H9 (cell line): ENCODE data around the gene ALOX12B. TPM values are rescaled to one million over a fixed set of nuclear protein-coding genes. Genes with fewer than 3 reads are reported as not detected.

Experiments used
- DNase-seq: peaks from one replicate; pipeline ENCODE4 v3.0.0-alpha.2; 2017
- H2AFZ ChIP-seq: one replicate; pipeline ENCODE4 v1.6.1; 2013; ENCODE audit warnings: mild to moderate bottlenecking, low read length, control low read depth, moderate library complexity
- H2AK5ac ChIP-seq: 2 replicates; pipeline ENCODE4 v1.6.1; 2013; ENCODE audit warnings: low read length, control low read depth, mixed read lengths; ENCODE audit not compliant: insufficient read length
- H2BK120ac ChIP-seq: one replicate; pipeline ENCODE4 v1.6.1; 2013; ENCODE audit warnings: low read depth, mild to moderate bottlenecking, low read length, control low read depth, inconsistent platforms; ENCODE audit not compliant: poor library complexity, severe bottlenecking
- H2BK12ac ChIP-seq: 2 replicates; pipeline ENCODE4 v1.6.1; 2013; ENCODE audit warnings: low read length, control low read depth, mixed read lengths, low read depth; ENCODE audit not compliant: insufficient read length
- H2BK15ac ChIP-seq: 2 replicates; pipeline ENCODE4 v1.6.1; 2013; ENCODE audit warnings: low read depth, low read length, control low read depth
- H2BK20ac ChIP-seq: one replicate; pipeline ENCODE4 v1.6.1; 2013; ENCODE audit warnings: low read depth, mild to moderate bottlenecking, low read length, control low read depth, inconsistent platforms; ENCODE audit not compliant: poor library complexity, severe bottlenecking
- H2BK5ac ChIP-seq: 2 replicates; pipeline ENCODE4 v1.6.1; 2013; ENCODE audit warnings: low read length, control low read depth, mixed read lengths; ENCODE audit not compliant: insufficient read length
- H3K14ac ChIP-seq: 2 replicates; pipeline ENCODE4 v1.6.1; 2013; ENCODE audit warnings: low read length, control low read depth; ENCODE audit not compliant: insufficient read depth
- H3K18ac ChIP-seq: 2 replicates; pipeline ENCODE4 v1.6.1; 2013; ENCODE audit warnings: low read depth, mild to moderate bottlenecking, mixed read lengths, low read length, control low read depth; ENCODE audit not compliant: insufficient read length
- H3K23ac ChIP-seq: 2 replicates; pipeline ENCODE4 v1.6.1; 2013; ENCODE audit warnings: low read length, control low read depth, mixed read lengths, low read depth; ENCODE audit not compliant: insufficient read length
- H3K23me2 ChIP-seq: 2 replicates; pipeline ENCODE4 v1.6.1; 2013; ENCODE audit warnings: low read depth, mild to moderate bottlenecking, mixed read lengths, low read length, control low read depth; ENCODE audit not compliant: insufficient read length, poor library complexity, severe bottlenecking
- H3K27ac ChIP-seq: 2 replicates; pipeline ENCODE4 v1.5.1; 2013; ENCODE audit warnings: low read length, control low read depth, mixed read lengths, low read depth; ENCODE audit not compliant: insufficient read length
- H3K27me3 ChIP-seq: 2 replicates; pipeline ENCODE4 v1.6.1; 2013; ENCODE audit warnings: low read length, control low read depth, inconsistent platforms; ENCODE audit not compliant: insufficient read depth
- H3K4ac ChIP-seq: 2 replicates; pipeline ENCODE4 v1.6.1; 2013; ENCODE audit warnings: low read depth, mild to moderate bottlenecking, control low read depth, inconsistent platforms, low read length, moderate library complexity
- H3K4me1 ChIP-seq: 2 replicates; pipeline ENCODE4 v1.6.1; 2013; ENCODE audit warnings: low read length, control low read depth, inconsistent platforms; ENCODE audit not compliant: insufficient read depth
- H3K4me2 ChIP-seq: 2 replicates; pipeline ENCODE4 v1.6.1; 2013; ENCODE audit warnings: low read length, control low read depth, mixed read lengths; ENCODE audit not compliant: insufficient read length, insufficient read depth
- H3K56ac ChIP-seq: 2 replicates; pipeline ENCODE4 v1.6.1; 2013; ENCODE audit warnings: low read depth, mild to moderate bottlenecking, mixed read lengths, low read length, control low read depth; ENCODE audit not compliant: insufficient read length
- H3K79me1 ChIP-seq: 2 replicates; pipeline ENCODE4 v1.6.1; 2013; ENCODE audit warnings: low read depth, mild to moderate bottlenecking, moderate library complexity, low read length, control low read depth, inconsistent platforms; ENCODE audit not compliant: insufficient read depth, poor library complexity, severe bottlenecking
- H3K79me2 ChIP-seq: 2 replicates; pipeline ENCODE4 v1.6.1; 2013; ENCODE audit warnings: low read length, control low read depth, inconsistent platforms; ENCODE audit not compliant: insufficient read depth
- H3K9ac ChIP-seq: 2 replicates; pipeline ENCODE4 v1.6.1; 2013; ENCODE audit warnings: low read length, control low read depth, mixed read lengths; ENCODE audit not compliant: insufficient read length; ENCODE audit errors: extremely low read depth
- H3K9me3 ChIP-seq: one replicate; pipeline ENCODE4 v1.6.1; 2013; ENCODE audit warnings: low read depth, low read length, inconsistent platforms; ENCODE audit not compliant: control insufficient read depth
- H3T11ph ChIP-seq: one replicate; pipeline ENCODE4 v1.6.1; 2013; ENCODE audit warnings: mild to moderate bottlenecking, low read length, control low read depth, inconsistent platforms
- H4K20me1 ChIP-seq: one replicate; pipeline ENCODE4 v1.6.1; 2013; ENCODE audit not compliant: control insufficient read depth, insufficient read length, insufficient read depth
- H4K5ac ChIP-seq: 2 replicates; pipeline ENCODE4 v1.6.1; 2013; ENCODE audit warnings: low read depth, mild to moderate bottlenecking, mixed read lengths, low read length, control low read depth; ENCODE audit not compliant: insufficient read length
- H4K8ac ChIP-seq: replicated peaks from 2 replicates; pipeline ENCODE4 v1.6.1; 2013; ENCODE audit warnings: low read length, control low read depth, mixed read lengths, low read depth; ENCODE audit not compliant: insufficient read length
- H4K91ac ChIP-seq: 2 replicates; pipeline ENCODE4 v1.6.1; 2013; ENCODE audit warnings: low read depth, mild to moderate bottlenecking, moderate library complexity, mixed read lengths, low read length, control low read depth; ENCODE audit not compliant: insufficient read length
- H3K27ac Mint-ChIP-seq, 3 experiments: 2 replicates in 2 of 3; 3 replicates in 1 of 3; pipeline ENCODE4 v1.8.0; 2020 to 2021; ENCODE audit warnings: mixed read lengths in 3 of 3, mild to moderate bottlenecking in 1 of 3, moderate library complexity in 1 of 3
- H3K27me3 Mint-ChIP-seq: 2 replicates; pipeline ENCODE4 v1.8.0; 2021; ENCODE audit warnings: low read depth, mild to moderate bottlenecking, moderate library complexity, mixed read lengths
- H3K36me3 Mint-ChIP-seq, 3 experiments: 2 replicates in 2 of 3; 3 replicates in 1 of 3; pipeline ENCODE4 v1.8.0; 2020 to 2021; ENCODE audit warnings: low read depth in 3 of 3, mixed read lengths in 3 of 3; ENCODE audit not compliant: insufficient read depth in 1 of 3
- H3K4me1 Mint-ChIP-seq, 2 experiments: 2 replicates each; pipeline ENCODE4 v1.8.0; 2020; ENCODE audit warnings: mixed read lengths in 2 of 2
- H3K4me3 Mint-ChIP-seq, 2 experiments: 2 replicates in 1 of 2; 3 replicates in 1 of 2; pipeline ENCODE4 v1.8.0; 2020 to 2021; ENCODE audit warnings: mild to moderate bottlenecking in 2 of 2, mixed read lengths in 2 of 2, moderate library complexity in 1 of 2
- H3K9me3 Mint-ChIP-seq, 2 experiments: 2 replicates in 1 of 2; 3 replicates in 1 of 2; pipeline ENCODE4 v1.8.0; 2020; ENCODE audit warnings: mild to moderate bottlenecking in 2 of 2, mixed read lengths in 2 of 2, moderate library complexity in 1 of 2
- CTCF ChIP-seq: fragments of 200-600 bp; sonication (generic); conservative IDR thresholded peaks from 3 replicates; pipeline ENCODE4 v1.8.0; 2021; ENCODE audit warnings: antibody characterized with exemption, mild to moderate bottlenecking
- WGBS: extraction: QIAGEN DNeasy Blood & Tissue Kit; methylation state at CpG from one replicate; pipeline ENCODE4 v1.1.7; 2013; ENCODE audit warnings: missing lambda C conversion rate, low lambda C conversion rate, mixed read lengths; ENCODE audit not compliant: insufficient read length; ENCODE audit errors: extremely low coverage; 5-methylcytosine and 5-hydroxymethylcytosine counted together
- total RNA-seq: library from RNA; stranded (reverse); gene quantifications from 2 replicates; pipeline ENCODE4 v1.2.1, GENCODE V29; 2021

Gene ALOX12B
- total RNA-seq, 1 experiment from 2014 or later = 1.2 TPM

GRCh38 chr17:8103549-8103948, 16.0 kb upstream of the ALOX12B start:
- Histone ChIP-seq H3K4ac (no peak overlapping the region), H2BK120ac (no peak overlapping the region), H3K9ac (no peak overlapping the region), H2BK5ac (no peak overlapping the region), H4K5ac (no peak overlapping the region), H3K23ac (no peak overlapping the region), H3K18ac (no peak overlapping the region), H3K79me2 (no peaks in the 10 kb centered on the region), H3K4me1 (no peaks in the 10 kb centered on the region), H3K79me1 (no peaks in the 10 kb centered on the region), H2BK12ac (no peak overlapping the region), H2AFZ (no peak overlapping the region), H2AK5ac (no peak overlapping the region), H3T11ph (no peak overlapping the region), H4K8ac (no peak overlapping the region), H3K23me2 (no peaks in the 10 kb centered on the region), H2BK15ac (no peak overlapping the region), H4K20me1 (no peaks in the 10 kb centered on the region), H3K14ac (no peak overlapping the region), H4K91ac (no peak overlapping the region), H3K56ac (no peak overlapping the region), H3K27ac (no peak overlapping the region), H3K9me3 (no peaks in the 10 kb centered on the region), H3K27me3 (no peaks in the 10 kb centered on the region; the same call in 1 of the 2 replicates), H2BK20ac (no peak overlapping the region), H3K4me2 (no peak overlapping the region)
- no peak for DNase-seq
- Mint-ChIP-seq H3K4me1 (peaks cover 6 to 7% of the 10 kb centered on the region in 2 experiments), H3K27me3 (peaks cover 32% of the 10 kb centered on the region), H3K27ac (no peak overlapping the region), H3K36me3 (no peaks in the 10 kb centered on the region), H3K4me3 (no peak overlapping the region), H3K9me3 (no peaks in the 10 kb centered on the region)
- no peak for TF ChIP-seq CTCF
- WGBS = no CpG with 5 or more reads among the region's 4 CpGs
